NCI-H2227 (cell line): Measurements from ENCODE around the gene RAVER2.
"Not testable (repeated sequence)": the region's sequence is repeated elsewhere in the genome, so short reads cannot be mapped to it uniquely, and the experiment has no call there.

Experiments
- DNase-seq: peaks from one replicate; lab custom pipeline; 2025; ENCODE audit not compliant: unreplicated experiment; lab: John Stamatoyannopoulos, UW

The RAVER2 gene

GRCh38 chr1:64745986-64746940 is 1.4 kb downstream of the RAVER2 start:
- DNase-seq: no peak

- no peak for DNase-seq
Observed at GRCh38 chr1:64748222-64748621, 3.3 kb downstream of the RAVER2 start.

- DNase-seq: no peak
Observed at GRCh38 chr1:64748706-64749105, 3.8 kb downstream of the RAVER2 start.

GRCh38 chr1:64750092-64750491 is 5.2 kb downstream of the RAVER2 start:
- no peak for DNase-seq

GRCh38 chr1:64750875-64751274 is 6.0 kb downstream of the RAVER2 start:
- DNase-seq: no peak

- DNase-seq: no peak
Observed at GRCh38 chr1:64754173-64754572, 9.3 kb downstream of the RAVER2 start.

GRCh38 chr1:64755361-64755760 is 10.5 kb downstream of the RAVER2 start:
- no peak for DNase-seq

- DNase-seq: no peak
Observed at GRCh38 chr1:64756770-64757169, 11.9 kb downstream of the RAVER2 start.

- no peak for DNase-seq
Observed at GRCh38 chr1:64757213-64757612, 12.3 kb downstream of the RAVER2 start.

GRCh38 chr1:64758233-64758632 is 13.4 kb downstream of the RAVER2 start:
- DNase-seq: no peak

GRCh38 chr1:64759968-64760367 is 15.1 kb downstream of the RAVER2 start:
- DNase-seq: no peak

GRCh38 chr1:64765012-64765411 is 20.1 kb downstream of the RAVER2 start:
- no peak for DNase-seq

- DNase-seq: no peak
Observed at GRCh38 chr1:64765826-64766225, 21.0 kb downstream of the RAVER2 start.

- no peak for DNase-seq
Observed at GRCh38 chr1:64766429-64766828, 21.6 kb downstream of the RAVER2 start.

GRCh38 chr1:64769482-64769881 is 24.6 kb downstream of the RAVER2 start:
- DNase-seq: no peak

GRCh38 chr1:64769971-64770370 is 25.1 kb downstream of the RAVER2 start:
- DNase-seq: no peak

GRCh38 chr1:64773306-64773705 is 28.4 kb downstream of the RAVER2 start:
- DNase-seq: not testable (repeated sequence)

GRCh38 chr1:64775113-64775512 is 30.2 kb downstream of the RAVER2 start:
- DNase-seq: no peak

GRCh38 chr1:64782044-64782443 is 37.2 kb downstream of the RAVER2 start:
- not testable (repeated sequence) for DNase-seq

- DNase-seq: not testable (repeated sequence)
Observed at GRCh38 chr1:64782848-64783247, 38.0 kb downstream of the RAVER2 start.

GRCh38 chr1:64790832-64791487 is 46.1 kb downstream of the RAVER2 start:
- no peak for DNase-seq

- DNase-seq: no peak
Observed at GRCh38 chr1:64798872-64799271, 54.0 kb downstream of the RAVER2 start.
